ENCODE data around the gene ABTB1. TPM values are rescaled to one million over a fixed set of nuclear protein-coding genes. Genes with fewer than 3 reads are reported as not detected.
"Not testable (repeated sequence)": the region's sequence is repeated elsewhere in the genome, so short reads cannot be mapped to it uniquely, and the experiment has no call there.

Gene ABTB1
- total RNA-seq, 1 donor from 2014 or later = 8.5 TPM

- DNase-seq (ENCODE audit: low read depth in 2 of 2) = no peak
These were observed 976 bp upstream of the ABTB1 start for GRCh38 chr3:127671523-127672428.

DNA sequence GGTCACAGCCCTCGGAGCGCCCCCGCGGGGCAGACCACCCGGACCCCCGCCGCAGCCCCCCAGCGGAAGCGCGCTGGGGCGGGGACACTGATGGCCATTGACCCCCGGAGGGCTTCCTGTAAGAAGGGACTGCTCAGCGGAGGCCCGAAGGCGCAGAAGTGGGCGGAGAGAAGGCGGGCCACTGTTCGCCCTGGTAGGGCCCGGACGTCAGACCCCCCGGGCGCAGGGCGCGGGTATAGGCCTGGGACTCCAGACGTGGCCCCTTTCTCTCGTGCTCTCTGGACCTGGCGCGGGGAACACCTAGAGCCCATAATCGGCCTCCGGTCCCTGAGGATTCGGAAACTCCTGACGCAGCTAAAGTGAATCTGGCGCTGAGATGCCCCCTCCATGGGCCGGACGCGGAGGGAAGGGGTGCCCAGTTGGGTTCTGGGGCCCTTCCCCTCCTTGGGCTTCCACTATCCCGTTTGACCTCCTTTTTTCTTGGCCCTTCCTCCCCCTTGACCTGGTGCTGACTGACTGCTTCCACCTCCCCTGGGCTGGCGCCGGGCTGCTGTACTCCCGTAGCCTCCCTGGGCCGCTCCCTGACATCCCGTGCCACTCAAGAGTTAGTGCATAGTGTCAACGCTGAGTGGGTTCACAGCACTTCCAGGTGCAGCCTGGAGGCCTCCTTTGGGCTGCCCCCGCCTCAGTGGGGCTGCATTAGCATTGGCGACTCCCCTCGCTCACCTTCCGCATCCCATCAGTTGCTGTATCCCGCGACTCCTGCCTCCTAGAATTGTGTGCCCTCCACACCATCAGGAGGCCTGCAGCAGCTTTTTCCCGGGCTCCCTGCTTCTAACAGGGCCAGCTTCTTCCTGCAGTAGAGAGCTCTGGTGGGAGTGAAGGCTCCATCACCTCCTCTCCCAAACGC lies 694 bp downstream of the ABTB1 start:
- peak; percentile 29 to 32 for DNase-seq (ENCODE audit: low read depth in 2 of 2)

- DNase-seq (ENCODE audit: low read depth in 2 of 2) = no peak
These were observed 1.5 kb downstream of the ABTB1 start for GRCh38 chr3:127674101-127674721.

- no peak for DNase-seq (ENCODE audit: low read depth in 2 of 2)
These were observed 2.0 kb downstream of the ABTB1 start for GRCh38 chr3:127674790-127675189.

- no peak for DNase-seq (ENCODE audit: low read depth in 2 of 2)
These were observed 3.1 kb downstream of the ABTB1 start for GRCh38 chr3:127675651-127676391.

DNA sequence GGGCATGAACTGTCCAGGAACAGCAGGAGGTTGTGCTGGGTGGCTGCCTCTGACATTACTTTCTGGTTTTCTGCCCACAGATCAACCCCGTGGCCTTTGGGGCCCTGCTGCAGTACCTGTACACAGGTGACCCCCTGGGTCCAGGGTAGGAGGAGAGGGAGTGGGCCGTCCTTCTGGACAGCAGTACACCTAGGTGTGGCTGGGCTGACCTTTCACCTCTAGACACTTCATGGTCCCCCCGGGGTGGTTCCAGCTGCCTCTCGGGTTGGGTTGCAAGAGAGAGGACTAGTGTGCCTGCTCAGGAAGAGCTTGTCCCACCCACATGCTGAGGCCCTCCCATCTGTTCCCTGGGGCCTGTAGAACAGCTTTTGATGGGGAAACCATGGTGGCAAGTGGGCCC lies 3.7 kb downstream of the ABTB1 start:
- DNase-seq (ENCODE audit: low read depth in 2 of 2) = no peak

DNA sequence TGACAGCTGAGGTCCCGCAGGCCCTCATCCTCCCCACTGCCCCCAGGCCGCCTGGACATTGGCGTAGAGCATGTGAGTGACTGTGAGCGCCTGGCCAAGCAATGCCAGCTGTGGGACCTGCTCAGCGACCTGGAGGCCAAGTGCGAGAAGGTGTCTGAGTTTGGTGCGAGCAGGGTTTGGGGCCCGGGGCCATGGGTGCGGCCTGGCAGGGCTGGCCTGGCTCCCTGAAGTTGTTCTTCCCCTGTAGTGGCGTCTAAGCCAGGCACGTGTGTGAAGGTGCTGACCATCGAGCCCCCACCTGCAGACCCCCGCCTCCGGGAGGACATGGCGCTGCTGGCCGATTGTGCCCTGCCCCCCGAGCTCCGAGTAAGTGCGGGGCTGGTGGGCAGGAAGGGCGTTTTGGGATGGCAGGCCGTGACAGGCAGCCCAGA lies 4.2 kb downstream of the ABTB1 start:
- no peak for DNase-seq (ENCODE audit: low read depth in 2 of 2)

DNA sequence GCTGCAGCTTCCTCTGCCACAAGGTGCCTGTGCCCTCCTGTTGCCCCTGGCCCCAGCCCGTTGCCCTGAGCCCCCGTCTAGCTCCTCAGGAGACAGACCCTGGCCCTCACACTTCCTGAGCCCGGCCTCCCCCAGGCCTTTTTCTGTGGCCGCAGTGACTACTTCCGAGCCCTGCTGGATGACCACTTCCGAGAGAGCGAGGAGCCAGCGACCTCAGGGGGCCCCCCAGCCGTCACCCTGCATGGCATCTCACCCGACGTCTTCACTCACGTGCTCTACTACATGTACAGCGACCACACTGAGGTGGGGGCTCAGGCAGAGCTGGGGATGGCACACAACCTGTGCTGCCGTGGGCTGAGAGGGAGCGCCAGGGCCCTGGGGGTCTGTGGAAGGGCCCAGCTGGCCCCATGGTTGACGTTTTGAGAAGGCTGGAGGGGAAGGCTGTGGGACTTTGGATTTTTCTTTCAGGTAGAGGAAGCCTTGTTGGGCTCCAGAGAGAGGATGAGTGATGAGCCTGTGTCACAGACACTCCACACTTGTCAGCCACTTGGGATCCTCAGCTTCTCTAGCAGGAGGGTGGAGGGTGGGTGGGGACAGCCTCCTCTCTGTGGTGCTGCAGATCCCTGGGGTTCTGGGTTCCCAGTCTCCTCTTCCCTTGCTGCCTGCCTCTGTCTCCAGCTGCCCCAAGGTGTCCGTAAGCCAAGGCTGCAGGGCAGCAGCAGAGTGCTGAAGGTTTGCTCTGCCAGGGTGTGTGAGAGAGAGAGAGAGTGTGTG lies 5.0 kb downstream of the ABTB1 start:
- DNase-seq (ENCODE audit: low read depth in 2 of 2) = no peak

- DNase-seq (ENCODE audit: low read depth in 2 of 2) = no peak
These were observed 5.5 kb downstream of the ABTB1 start for GRCh38 chr3:127678315-127678599.

DNA sequence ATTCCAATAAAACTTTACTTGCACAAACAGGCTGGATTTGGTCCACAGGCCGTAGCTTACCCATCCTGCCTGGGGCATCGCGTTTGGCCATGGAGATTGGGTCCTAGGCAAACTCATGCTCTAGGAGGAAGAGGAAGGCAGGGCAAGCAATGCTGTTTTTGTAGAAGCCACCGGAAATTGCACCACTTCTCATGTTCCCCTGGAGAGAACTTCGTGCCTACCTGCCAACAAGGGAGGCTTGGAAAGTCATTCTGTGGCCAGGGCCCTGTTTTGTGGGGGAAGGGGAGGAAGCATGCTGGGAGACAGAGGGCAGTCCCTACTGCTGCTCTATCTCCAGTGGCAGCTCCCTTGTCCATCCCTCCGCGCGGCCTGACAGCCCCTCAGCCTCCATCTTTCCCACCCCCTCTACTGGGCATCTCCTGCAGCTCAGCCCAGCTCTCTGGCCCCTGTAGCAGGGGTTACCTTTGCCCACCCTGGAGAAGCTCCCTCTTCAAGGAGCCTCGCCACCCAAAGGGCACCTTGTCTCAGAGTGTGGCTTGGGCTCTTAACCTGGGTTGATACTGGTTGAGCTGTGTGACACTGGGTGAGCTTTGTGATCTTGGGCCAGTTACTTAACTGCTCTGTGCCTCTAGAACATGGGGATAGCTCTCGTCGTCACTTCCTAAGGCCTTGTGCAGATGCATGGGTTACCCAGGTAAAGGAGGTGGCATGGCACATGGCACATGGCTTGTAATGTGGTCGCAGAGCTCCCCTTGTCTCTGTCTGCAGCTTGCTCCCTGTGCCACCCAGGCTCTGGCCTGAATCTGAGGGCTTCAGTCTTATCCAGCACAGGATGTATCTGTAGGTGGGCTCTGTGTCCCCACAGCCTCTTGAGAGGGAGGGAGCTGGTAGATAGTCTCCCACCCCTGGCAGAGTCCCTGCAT lies 6.1 kb downstream of the ABTB1 start:
- DNase-seq (ENCODE audit: low read depth in 2 of 2) = no peak

GRCh38 chr3:127679534-127680145 lies 6.9 kb downstream of the ABTB1 start:
- no peak for DNase-seq (ENCODE audit: low read depth in 2 of 2)

DNA sequence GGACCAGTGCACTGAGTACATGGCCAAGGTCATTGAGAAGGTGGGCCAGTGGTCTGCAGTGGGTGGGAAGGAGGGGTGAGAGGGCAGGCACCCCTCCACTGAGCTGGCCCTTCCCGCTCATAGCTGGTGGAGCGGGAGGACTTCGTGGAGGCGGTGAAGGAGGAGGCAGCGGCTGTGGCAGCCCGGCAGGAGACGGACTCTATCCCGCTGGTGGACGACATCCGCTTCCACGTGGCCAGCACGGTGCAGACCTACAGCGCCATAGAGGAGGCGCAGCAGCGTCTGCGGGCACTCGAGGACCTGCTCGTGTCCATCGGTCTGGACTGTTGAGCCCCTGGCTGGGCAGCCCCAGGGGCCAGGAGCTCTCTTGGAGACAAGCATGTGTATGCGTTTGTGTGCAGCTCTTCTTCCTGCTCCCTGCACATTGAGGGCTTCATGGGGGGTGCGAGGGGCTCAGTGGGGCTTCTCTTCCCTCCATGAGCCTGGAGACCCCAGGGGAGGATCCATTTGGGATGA lies 7.5 kb downstream of the ABTB1 start:
- no peak for DNase-seq (ENCODE audit: low read depth in 2 of 2)

DNA sequence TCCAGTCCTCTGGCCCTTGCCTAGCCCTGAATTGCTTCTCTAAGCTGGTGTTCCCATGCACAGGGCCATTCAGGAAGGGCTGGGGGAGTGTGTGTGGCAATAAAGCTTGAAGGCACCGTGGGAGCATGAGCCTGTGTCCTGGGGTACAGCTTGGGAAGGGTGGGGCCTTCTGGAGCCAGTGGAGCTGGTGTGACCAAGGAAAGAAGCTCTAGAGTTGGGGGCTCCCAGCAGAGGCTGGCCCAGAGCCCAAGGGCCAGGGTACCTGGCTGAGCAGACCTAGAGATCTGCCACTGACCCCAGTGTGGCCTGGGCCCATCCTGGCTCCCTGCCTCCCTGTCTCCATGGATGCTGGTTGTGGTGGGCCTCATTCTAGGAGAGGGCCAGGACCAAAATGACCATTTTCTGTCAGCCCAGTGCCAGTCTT lies 8.1 kb downstream of the ABTB1 start:
- no peak for DNase-seq (ENCODE audit: low read depth in 2 of 2)

DNA sequence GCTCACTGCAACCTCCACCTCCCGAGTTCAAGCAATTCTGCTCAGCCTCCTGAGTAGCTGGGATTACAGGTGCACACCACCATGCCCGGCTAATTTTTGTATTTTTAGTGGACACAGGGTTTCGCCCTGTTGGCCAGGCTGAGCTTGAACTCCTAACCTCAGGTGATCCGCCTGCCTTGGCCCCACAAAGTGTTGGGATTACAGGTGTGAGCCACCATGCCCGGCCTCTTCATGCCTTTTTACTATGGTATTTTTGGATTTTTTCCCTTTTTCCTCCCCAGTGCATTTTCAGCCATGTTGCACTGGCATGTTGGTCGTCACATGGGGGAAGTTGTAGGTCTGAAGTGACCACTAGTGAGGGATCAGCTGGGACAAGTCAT lies 9.4 kb downstream of the ABTB1 start:
- DNase-seq (ENCODE audit: low read depth in 2 of 2) = not testable (repeated sequence)

DNA sequence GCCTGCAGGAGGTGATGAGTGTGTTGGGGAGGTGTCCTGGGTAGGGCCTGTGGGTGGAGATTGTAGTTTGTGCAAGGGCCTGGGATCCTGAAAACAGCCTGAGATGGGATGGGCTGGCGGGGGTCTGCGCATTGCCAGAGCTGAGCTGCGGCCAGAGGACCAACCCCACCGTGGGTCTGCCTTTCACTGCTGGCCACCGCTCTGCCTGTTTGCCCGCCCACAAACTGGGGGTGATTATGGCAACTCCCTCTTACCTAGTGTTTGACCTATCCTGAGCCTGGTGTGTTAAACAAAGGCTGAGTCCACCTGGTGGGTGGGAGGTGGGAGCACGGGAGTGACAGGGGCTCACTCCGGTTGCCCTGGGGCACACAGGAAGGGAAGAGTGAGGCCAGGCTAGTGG lies 9.8 kb downstream of the ABTB1 start:
- no peak for DNase-seq (ENCODE audit: low read depth in 2 of 2)

DNA sequence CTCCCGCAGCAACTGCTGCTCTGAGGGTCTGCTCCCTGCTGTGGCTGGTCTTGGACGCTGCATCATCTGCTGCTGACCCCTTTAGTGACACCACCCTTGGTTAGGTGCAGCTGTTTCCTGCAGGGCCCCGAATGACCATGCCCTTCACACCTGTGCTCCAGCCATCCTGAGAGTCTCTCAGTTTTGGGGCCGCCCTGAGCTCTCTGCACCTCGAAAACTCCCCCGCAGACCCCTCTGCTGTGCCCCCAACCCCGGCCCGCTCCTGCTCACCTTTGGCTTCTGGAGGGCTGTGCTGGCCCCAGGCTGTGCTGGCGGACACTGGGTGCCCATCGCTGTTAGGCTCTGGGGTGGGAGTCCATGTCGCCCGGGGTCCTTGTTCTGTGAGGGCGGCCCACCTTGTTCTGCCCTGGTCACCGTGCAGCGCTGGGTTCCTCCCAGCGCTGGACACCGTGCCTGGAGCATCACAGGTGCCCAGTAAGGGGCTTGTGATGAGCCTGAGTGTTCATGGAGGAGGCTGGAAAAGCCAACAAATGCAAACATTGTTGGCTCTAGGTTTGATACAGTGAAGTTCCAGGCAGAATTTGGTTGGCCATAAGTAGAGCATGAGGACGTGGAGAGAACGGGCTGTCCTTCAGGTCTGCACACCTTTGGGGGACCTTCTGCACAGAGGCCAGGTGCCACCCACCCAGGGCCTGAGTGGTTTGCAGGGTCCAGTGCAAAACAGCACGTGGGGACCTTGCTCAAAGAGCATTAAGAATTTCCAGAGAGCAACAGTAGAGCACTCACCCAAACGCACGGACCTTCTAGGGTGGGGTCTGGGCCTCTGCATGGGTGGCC lies 12.3 kb downstream of the ABTB1 start:
- DNase-seq (ENCODE audit: low read depth in 2 of 2) = no peak

DNA sequence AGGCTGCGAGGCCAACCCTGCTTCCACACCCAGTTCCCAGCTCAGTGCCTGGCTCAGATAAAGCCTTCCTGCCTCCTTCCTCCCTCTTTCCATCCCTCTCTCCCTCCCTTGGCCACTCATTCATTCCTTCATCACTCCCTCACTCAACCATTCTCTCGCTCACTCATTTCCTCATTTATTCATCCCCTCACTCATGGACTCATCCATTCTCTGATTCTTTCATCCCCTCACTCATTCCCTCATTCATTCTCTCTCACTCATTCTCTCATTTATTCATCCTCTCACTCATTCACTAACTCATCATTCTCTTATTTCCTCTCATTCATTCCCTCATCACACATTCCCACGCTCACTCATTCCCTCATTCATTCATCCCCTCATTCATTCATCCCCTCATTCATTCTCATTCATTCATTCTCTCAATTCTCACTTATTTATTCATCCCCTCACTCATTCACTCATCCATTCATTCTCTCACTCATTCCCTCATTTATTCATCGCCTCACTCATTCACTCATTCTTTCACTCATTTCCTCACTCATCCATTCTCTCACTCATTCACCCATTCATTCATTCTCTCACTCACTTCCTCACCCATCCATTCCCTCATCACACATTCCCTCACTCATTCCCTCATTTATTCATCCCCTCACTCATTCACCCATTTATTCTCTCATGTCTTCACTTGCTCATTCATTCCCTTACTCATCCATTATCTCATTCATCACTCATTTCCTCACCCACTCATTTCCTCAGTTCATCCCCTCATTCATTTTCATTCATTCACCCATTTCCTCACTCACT lies 13.2 kb downstream of the ABTB1 start:
- no peak for DNase-seq (ENCODE audit: low read depth in 2 of 2)
